HCT116 (cell line): ENCODE measurements around the gene DOLPP1.

ENCODE experiments used
- CEBPB ChIP-seq: IDR thresholded peaks from 2 replicates; pipeline ENCODE4 v1.6.1; 2012; ENCODE audit warnings: low read depth
- EZH2 ChIP-seq: fragments of 200-600 bp; sonication (generic); IDR thresholded peaks from 2 replicates; pipeline ENCODE4 v1.6.1; 2017; ENCODE audit warnings: antibody characterized with exemption, mixed run types
- POLR2A ChIP-seq: IDR thresholded peaks from 2 replicates; pipeline ENCODE4 v1.7.0; 2011; ENCODE audit warnings: borderline replicate concordance; ENCODE audit not compliant: insufficient read depth, insufficient read length; ENCODE audit errors: extremely low read depth
- POLR2AphosphoS5 ChIP-seq: IDR thresholded peaks from 2 replicates; pipeline ENCODE4 v1.6.1; 2011; ENCODE audit warnings: mild to moderate bottlenecking, low read depth, low read length, moderate library complexity
- RAD21 ChIP-seq: IDR thresholded peaks from 2 replicates; pipeline ENCODE4 v1.6.1; 2012; ENCODE audit warnings: low read depth, mild to moderate bottlenecking
- SIN3A ChIP-seq: IDR thresholded peaks from 2 replicates; pipeline ENCODE4 v1.6.1; 2012; ENCODE audit warnings: low read depth
- SP1 ChIP-seq: IDR thresholded peaks from 2 replicates; pipeline ENCODE4 v1.6.1; 2012; ENCODE audit warnings: low read depth
- YY1 ChIP-seq: IDR thresholded peaks from 2 replicates; pipeline ENCODE4 v1.6.1; 2011; ENCODE audit warnings: low read length, low read depth, moderate library complexity, mild to moderate bottlenecking; ENCODE audit not compliant: insufficient replicate concordance; ENCODE audit errors: extremely low read depth
- ZFX ChIP-seq: fragments of 450-650 bp; IDR thresholded peaks from 2 replicates; pipeline ENCODE4 v1.6.1; 2017
- TF ChIP-seq, protein P1 (sequence below), 3 experiments: fragments of 200-600 bp in 1 of 3; sonication (generic) in 1 of 3; IDR thresholded peaks in 2 of 3; conservative IDR thresholded peaks in 1 of 3; 2 replicates each; pipeline ENCODE4 v1.5.1; 2012 to 2017; ENCODE audit warnings: low read depth in 2 of 3, low read length in 2 of 3, antibody characterized with exemption in 1 of 3, borderline replicate concordance in 1 of 3, control low read depth in 1 of 3, mild to moderate bottlenecking in 1 of 3, mixed read lengths in 1 of 3, mixed run types in 1 of 3, moderate library complexity in 1 of 3; ENCODE audit not compliant: insufficient read depth in 1 of 3
- TF ChIP-seq, protein P2 (sequence below): IDR thresholded peaks from 2 replicates; pipeline ENCODE4 v1.6.1; 2012; ENCODE audit warnings: low read depth
- TF ChIP-seq, protein P3 (sequence below): IDR thresholded peaks from 2 replicates; pipeline ENCODE4 v1.6.1; 2012

DNA sequence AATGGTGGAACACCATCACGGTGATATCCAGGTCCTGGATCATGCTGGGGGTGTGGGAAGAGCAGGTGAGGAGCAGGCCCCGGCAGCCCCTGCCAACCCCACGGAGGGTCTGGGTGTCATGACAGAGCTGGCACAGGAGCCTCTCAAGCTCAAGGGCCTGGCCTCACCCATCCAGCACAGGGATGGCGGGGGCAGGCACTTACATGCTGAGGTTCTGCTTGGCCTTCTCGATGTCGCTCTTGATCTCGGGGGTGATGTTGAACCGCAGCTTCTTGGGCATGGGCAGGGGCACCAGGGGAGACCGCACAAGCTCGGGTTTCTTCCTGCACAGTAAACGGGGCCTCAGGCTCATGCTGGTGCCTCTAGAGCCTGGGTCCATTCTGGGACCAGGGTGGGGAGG lies 17.4 kb downstream of the DOLPP1 start:
- TF ChIP-seq, protein P1, sequence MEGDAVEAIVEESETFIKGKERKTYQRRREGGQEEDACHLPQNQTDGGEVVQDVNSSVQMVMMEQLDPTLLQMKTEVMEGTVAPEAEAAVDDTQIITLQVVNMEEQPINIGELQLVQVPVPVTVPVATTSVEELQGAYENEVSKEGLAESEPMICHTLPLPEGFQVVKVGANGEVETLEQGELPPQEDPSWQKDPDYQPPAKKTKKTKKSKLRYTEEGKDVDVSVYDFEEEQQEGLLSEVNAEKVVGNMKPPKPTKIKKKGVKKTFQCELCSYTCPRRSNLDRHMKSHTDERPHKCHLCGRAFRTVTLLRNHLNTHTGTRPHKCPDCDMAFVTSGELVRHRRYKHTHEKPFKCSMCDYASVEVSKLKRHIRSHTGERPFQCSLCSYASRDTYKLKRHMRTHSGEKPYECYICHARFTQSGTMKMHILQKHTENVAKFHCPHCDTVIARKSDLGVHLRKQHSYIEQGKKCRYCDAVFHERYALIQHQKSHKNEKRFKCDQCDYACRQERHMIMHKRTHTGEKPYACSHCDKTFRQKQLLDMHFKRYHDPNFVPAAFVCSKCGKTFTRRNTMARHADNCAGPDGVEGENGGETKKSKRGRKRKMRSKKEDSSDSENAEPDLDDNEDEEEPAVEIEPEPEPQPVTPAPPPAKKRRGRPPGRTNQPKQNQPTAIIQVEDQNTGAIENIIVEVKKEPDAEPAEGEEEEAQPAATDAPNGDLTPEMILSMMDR (IDR thresholded peaks at IDR 0.05 in 2 of 3, conservative IDR thresholded peaks at IDR 0.05 in 1 of 3; ENCODE audit: borderline replicate concordance in 1 of 3, insufficient read depth in 1 of 3, low read depth in 2 of 3, low read length in 2 of 3): no peak
- TF ChIP-seq YY1: no peak
- no peak for TF ChIP-seq POLR2A
- TF ChIP-seq EZH2: no peak
- TF ChIP-seq POLR2AphosphoS5: no peak
- TF ChIP-seq ZFX: no peak
- TF ChIP-seq, protein P2, sequence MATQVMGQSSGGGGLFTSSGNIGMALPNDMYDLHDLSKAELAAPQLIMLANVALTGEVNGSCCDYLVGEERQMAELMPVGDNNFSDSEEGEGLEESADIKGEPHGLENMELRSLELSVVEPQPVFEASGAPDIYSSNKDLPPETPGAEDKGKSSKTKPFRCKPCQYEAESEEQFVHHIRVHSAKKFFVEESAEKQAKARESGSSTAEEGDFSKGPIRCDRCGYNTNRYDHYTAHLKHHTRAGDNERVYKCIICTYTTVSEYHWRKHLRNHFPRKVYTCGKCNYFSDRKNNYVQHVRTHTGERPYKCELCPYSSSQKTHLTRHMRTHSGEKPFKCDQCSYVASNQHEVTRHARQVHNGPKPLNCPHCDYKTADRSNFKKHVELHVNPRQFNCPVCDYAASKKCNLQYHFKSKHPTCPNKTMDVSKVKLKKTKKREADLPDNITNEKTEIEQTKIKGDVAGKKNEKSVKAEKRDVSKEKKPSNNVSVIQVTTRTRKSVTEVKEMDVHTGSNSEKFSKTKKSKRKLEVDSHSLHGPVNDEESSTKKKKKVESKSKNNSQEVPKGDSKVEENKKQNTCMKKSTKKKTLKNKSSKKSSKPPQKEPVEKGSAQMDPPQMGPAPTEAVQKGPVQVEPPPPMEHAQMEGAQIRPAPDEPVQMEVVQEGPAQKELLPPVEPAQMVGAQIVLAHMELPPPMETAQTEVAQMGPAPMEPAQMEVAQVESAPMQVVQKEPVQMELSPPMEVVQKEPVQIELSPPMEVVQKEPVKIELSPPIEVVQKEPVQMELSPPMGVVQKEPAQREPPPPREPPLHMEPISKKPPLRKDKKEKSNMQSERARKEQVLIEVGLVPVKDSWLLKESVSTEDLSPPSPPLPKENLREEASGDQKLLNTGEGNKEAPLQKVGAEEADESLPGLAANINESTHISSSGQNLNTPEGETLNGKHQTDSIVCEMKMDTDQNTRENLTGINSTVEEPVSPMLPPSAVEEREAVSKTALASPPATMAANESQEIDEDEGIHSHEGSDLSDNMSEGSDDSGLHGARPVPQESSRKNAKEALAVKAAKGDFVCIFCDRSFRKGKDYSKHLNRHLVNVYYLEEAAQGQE: no peak
- no peak for TF ChIP-seq SIN3A
- TF ChIP-seq, protein P3, sequence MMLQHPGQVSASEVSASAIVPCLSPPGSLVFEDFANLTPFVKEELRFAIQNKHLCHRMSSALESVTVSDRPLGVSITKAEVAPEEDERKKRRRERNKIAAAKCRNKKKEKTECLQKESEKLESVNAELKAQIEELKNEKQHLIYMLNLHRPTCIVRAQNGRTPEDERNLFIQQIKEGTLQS: no peak
- no peak for TF ChIP-seq CEBPB
- no peak for TF ChIP-seq RAD21
- TF ChIP-seq SP1: no peak
